GM19468 (cell line): ENCODE measurements around the gene GSN.

Experiments
- ATAC-seq: cut with Tn5 transposase; IDR thresholded peaks from one replicate; pipeline ENCODE4 v1.9.1; 2021; ENCODE audit warnings: mild to moderate bottlenecking, moderate library complexity, moderate number of reproducible peaks; ENCODE audit not compliant: unreplicated experiment; ENCODE audit errors: extremely low read depth

Gene GSN

GRCh38 chr9:121271368-121272341 lies 3.7 kb downstream of the GSN start:
- ATAC-seq = no peak

GRCh38 chr9:121272401-121272948 lies 4.5 kb downstream of the GSN start:
- ATAC-seq = no peak

GRCh38 chr9:121273064-121273775 lies 5.3 kb downstream of the GSN start:
- ATAC-seq = no peak

GRCh38 chr9:121274851-121275250 lies 6.9 kb downstream of the GSN start:
- no peak for ATAC-seq

- no peak for ATAC-seq
These were observed 8.1 kb downstream of the GSN start for GRCh38 chr9:121275781-121276658.

- ATAC-seq = no peak
These were observed 9.1 kb downstream of the GSN start for GRCh38 chr9:121277026-121277425.

- ATAC-seq = no peak
These were observed 9.7 kb downstream of the GSN start for GRCh38 chr9:121277518-121278295.

- no peak for ATAC-seq
These were observed 10.7 kb downstream of the GSN start for GRCh38 chr9:121278477-121279261.

- ATAC-seq = no peak
These were observed 11.9 kb downstream of the GSN start for GRCh38 chr9:121279776-121280388.

- ATAC-seq = no peak
These were observed 13.0 kb downstream of the GSN start for GRCh38 chr9:121280715-121281613.

- no peak for ATAC-seq
These were observed 13.8 kb downstream of the GSN start for GRCh38 chr9:121281614-121282276.

- no peak for ATAC-seq
These were observed 14.5 kb downstream of the GSN start for GRCh38 chr9:121282277-121283079.

GRCh38 chr9:121283080-121283398 lies 15.1 kb downstream of the GSN start:
- no peak for ATAC-seq

- no peak for ATAC-seq
These were observed 16.1 kb downstream of the GSN start for GRCh38 chr9:121283856-121284732.
